Upper lobe of left lung (tissue), 6 donors: Measurements from ENCODE around the gene GABPB1. TPM values are rescaled to one million over a fixed set of nuclear protein-coding genes. Genes with fewer than 3 reads are reported as not detected.

ENCODE experiments used
- ATAC-seq, 2 donors: fragments of 200-7000 bp; cut with Tn5 transposase; one replicate each; pipeline ENCODE4 v1.9.1; 2022; ENCODE audit warnings: mild to moderate bottlenecking in 2 of 2, moderate library complexity in 2 of 2; ENCODE audit not compliant: low FRiP score in 2 of 2
- DNase-seq, 2 donors: peaks; one replicate each; pipeline ENCODE4 v3.0.0-alpha.2; 2019 to 2020
- H3K27ac ChIP-seq, 4 donors: fragments of 200-600 bp; sonication (generic); one replicate each; pipeline ENCODE4 v1.5.1; 2016 to 2019
- H3K27me3 ChIP-seq, 4 donors: fragments of 200-600 bp; sonication (generic); one replicate each; pipeline ENCODE4 v1.5.1; 2017 to 2019
- H3K36me3 ChIP-seq, 4 donors: fragments of 200-600 bp; sonication (generic); one replicate each; pipeline ENCODE4 v1.5.1; 2016 to 2019
- H3K4me1 ChIP-seq, 4 donors: fragments of 200-600 bp; sonication (generic); one replicate each; pipeline ENCODE4 v1.5.1; 2018 to 2019
- H3K4me3 ChIP-seq, 4 donors: fragments of 200-600 bp; sonication (generic); one replicate each; pipeline ENCODE4 v1.5.1; 2017 to 2019; ENCODE audit warnings: mild to moderate bottlenecking in 2 of 4, moderate library complexity in 1 of 4
- H3K9me3 ChIP-seq, 4 donors: fragments of 200-600 bp; sonication (generic); one replicate each; pipeline ENCODE4 v1.5.1; 2018 to 2019
- EP300 ChIP-seq, 4 donors: sonication (generic); formaldehyde crosslinking; IDR thresholded peaks; one replicate each; pipeline ENCODE4 v1.5.1; 2017; ENCODE audit warnings: antibody characterized with exemption in 4 of 4, control low read depth in 2 of 4
- POLR2A ChIP-seq, 4 donors: fragments of 450-650 bp; IDR thresholded peaks; one replicate each; pipeline ENCODE4 v1.5.1; 2016 to 2017; ENCODE audit warnings: antibody characterized with exemption in 4 of 4, mild to moderate bottlenecking in 2 of 4
- POLR2AphosphoS5 ChIP-seq, 2 donors: sonication (generic); formaldehyde crosslinking; IDR thresholded peaks; one replicate each; pipeline ENCODE4 v1.5.1; 2017; ENCODE audit warnings: antibody characterized with exemption in 2 of 2
- WGBS, 2 donors: methylation state at CpG; one replicate each; pipeline ENCODE4 v1.1.5; 2017 to 2018; 5-methylcytosine and 5-hydroxymethylcytosine counted together
- total RNA-seq, 6 donors: library from RNA; depleted of rRNA in 4 of 6; stranded (reverse); fragments of >200 nt in 4 of 6; gene quantifications; one replicate each; pipeline versions ENCODE4 v1.1.0 to v1.2.1, GENCODE V29; 2016 to 2021
- TF ChIP-seq, protein P1 (sequence below), 6 experiments: fragments of 450-650 bp in 4 of 6; fragments of 200-600 bp in 2 of 6; sonication (generic) in 2 of 6; IDR thresholded peaks; one replicate each; pipeline ENCODE4 v1.5.1; 2016 to 2019; ENCODE audit warnings: antibody characterized with exemption in 6 of 6
- donor health status: DM: no; HTN: no; CAD: no; lungs with moderate emphysema.
- donor health status: DM: no; HTN: yes; CAD: no; lungs with severe emphysema.

GABPB1 gene
- total RNA-seq, 6 donors from 2014 or later, result 7.3 to 22.5 (median 14.4) TPM

DNA sequence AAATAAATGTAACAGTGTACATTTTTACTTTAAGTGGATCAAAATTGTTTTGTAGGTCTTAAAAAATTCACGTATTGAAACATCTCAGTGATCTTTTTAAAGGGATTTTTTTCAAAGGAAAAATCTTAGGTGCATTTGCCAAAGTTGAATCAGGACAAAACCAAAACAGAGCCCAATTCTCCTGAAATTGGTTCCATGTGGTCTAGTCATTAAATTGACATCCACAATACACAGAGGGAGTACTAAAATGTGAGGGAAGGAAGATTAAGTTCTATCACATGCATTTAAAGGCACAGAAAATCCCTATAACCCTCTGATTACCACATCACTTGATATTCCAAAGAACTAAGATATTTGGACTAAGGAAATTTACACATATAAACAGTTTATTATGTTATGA is 50.2 kb downstream of the GABPB1 start:
- Histone ChIP-seq H3K36me3 (peaks cover 4 to 48% (median 18%) of the 10 kb centered on the region in 4 donors), H3K27ac (no peak overlapping the region), H3K9me3 (peaks cover 0 to 4% (median 0%) of the 10 kb centered on the region in 4 donors), H3K27me3 (no peaks in the 10 kb centered on the region), H3K4me1 (no peaks in the 10 kb centered on the region), H3K4me3 (no peak overlapping the region)
- TF ChIP-seq EP300 (IDR thresholded peaks at IDR 0.05), result no peak
- 84 to 95% methylated on average over 1 of the region's 1 CpG for WGBS, 2 donors
- ATAC-seq (no peak), DNase-seq (no peak)

DNA sequence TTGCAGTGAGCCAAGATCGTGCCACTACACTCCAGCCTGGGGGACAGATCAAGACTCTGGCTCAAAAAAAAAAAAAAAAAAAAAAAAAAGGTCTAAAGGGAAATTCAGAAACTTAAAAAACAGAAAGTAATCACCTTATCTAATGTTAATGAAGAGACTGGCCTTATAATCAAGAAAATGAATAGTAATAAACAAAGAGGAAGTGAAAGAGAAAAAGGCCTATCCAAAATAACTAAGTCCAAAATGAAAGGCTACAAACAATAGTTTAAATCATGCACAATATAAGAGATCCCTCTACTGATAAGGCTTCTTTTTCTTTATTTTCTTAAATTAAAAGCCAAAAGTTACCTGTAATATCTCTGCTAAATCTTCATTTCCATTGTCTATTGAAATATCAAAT is 52.4 kb downstream of the GABPB1 start:
- peaks cover 4 to 63% (median 23%) of the 10 kb centered on the region in 4 donors for H3K36me3 ChIP-seq
- no peak overlapping the region for H3K4me3 ChIP-seq
- DNase-seq, result no peak
- no peaks in the 10 kb centered on the region for H3K9me3 ChIP-seq
- TF ChIP-seq, protein P1, sequence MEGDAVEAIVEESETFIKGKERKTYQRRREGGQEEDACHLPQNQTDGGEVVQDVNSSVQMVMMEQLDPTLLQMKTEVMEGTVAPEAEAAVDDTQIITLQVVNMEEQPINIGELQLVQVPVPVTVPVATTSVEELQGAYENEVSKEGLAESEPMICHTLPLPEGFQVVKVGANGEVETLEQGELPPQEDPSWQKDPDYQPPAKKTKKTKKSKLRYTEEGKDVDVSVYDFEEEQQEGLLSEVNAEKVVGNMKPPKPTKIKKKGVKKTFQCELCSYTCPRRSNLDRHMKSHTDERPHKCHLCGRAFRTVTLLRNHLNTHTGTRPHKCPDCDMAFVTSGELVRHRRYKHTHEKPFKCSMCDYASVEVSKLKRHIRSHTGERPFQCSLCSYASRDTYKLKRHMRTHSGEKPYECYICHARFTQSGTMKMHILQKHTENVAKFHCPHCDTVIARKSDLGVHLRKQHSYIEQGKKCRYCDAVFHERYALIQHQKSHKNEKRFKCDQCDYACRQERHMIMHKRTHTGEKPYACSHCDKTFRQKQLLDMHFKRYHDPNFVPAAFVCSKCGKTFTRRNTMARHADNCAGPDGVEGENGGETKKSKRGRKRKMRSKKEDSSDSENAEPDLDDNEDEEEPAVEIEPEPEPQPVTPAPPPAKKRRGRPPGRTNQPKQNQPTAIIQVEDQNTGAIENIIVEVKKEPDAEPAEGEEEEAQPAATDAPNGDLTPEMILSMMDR (IDR thresholded peaks at IDR 0.05), result no peak
- no peak for TF ChIP-seq POLR2A (IDR thresholded peaks at IDR 0.05)
- TF ChIP-seq POLR2AphosphoS5 (IDR thresholded peaks at IDR 0.05), result no peak
- no peak for TF ChIP-seq EP300 (IDR thresholded peaks at IDR 0.05)
- no peak overlapping the region for H3K27ac ChIP-seq
- H3K27me3 ChIP-seq, result no peaks in the 10 kb centered on the region
- ATAC-seq, result no peak
- H3K4me1 ChIP-seq, result no peaks in the 10 kb centered on the region
- 94 to 100% methylated on average over 1 of the region's 1 CpG for WGBS, 2 donors

DNA sequence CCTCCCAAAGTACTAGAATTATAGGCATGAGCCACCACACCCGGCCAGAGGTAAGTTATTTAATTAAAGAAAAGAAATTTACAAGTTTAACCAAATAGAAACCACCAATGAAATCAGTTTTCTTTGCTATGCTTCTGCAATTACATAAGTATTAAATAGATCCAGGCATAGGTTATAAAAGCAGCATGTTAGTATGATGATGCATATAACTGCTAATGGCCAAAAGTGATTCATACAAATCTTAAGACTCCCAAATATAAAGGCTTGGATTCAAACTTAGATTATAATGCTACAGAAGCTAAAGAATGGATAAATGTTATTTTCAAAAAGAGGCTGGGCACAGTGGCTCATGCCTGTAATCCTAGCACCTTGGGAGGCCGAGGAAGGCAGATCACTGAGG is 56.7 kb downstream of the GABPB1 start:
- no peaks in the 10 kb centered on the region for H3K27me3 ChIP-seq
- no peak overlapping the region for H3K4me3 ChIP-seq
- no peaks in the 10 kb centered on the region for H3K4me1 ChIP-seq
- WGBS, 2 donors, result 94 to 98% methylated on average over 2 of the region's 2 CpGs
- no peak overlapping the region for H3K27ac ChIP-seq
- ATAC-seq (no peak), DNase-seq (no peak)
- TF ChIP-seq, protein P1 (IDR thresholded peaks at IDR 0.05), result no peak
- TF ChIP-seq POLR2AphosphoS5 (IDR thresholded peaks at IDR 0.05) (no peak), EP300 (IDR thresholded peaks at IDR 0.05) (no peak), POLR2A (IDR thresholded peaks at IDR 0.05) (no peak)
- H3K36me3 ChIP-seq, result peaks cover 4 to 62% (median 23%) of the 10 kb centered on the region in 4 donors
- no peaks in the 10 kb centered on the region for H3K9me3 ChIP-seq

DNA sequence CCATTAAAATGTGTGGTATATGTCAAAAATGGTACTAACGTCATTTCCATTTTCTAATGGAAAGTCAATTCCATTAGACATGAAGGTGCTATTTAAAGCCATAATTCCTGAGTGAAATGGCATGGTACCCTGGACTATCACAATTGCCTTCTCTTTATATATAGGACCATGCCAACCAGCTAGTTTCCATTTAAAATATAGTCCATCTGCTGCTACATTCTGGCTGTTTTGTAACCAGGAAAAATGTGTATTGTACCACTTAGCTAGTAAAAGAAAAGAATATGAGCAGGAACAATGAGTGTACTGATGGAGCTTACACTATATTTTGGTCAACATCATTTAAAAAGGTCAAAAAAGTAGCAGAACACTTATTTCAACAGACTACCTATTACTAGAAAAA is 59.0 kb downstream of the GABPB1 start:
- Histone ChIP-seq H3K4me1 (no peaks in the 10 kb centered on the region), H3K36me3 (peaks cover 3 to 46% (median 18%) of the 10 kb centered on the region in 4 donors)
- ATAC-seq, result no peak

DNA sequence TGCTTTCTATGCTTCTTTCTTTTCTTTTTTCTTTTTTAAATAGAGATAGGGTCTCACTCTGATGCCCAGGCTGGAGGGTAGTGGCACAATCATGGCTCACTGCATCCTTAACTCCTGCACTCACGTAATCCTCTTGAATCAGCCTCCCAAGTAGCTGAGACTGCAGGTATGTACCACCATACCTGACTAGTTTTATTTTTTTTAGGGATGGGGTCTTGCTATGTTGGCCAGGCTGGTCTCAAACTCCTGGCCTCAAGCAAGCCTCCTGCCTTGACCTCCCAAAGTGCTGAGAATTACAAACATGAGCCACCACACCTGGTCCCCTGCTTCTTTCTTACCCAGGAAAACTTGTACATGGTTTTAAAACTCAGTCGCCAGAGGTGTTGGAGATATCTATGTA is 65.2 kb downstream of the GABPB1 start:
- 97 to 98% methylated on average over 2 of the region's 2 CpGs for WGBS, 2 donors

More for the DNA sequence above, 59.0 kb downstream of the GABPB1 start:
- H3K4me3 ChIP-seq, result no peak overlapping the region
- H3K9me3 ChIP-seq, result no peaks in the 10 kb centered on the region
- H3K27ac ChIP-seq, result no peak overlapping the region
- no peak for DNase-seq
- TF ChIP-seq, protein P1 (IDR thresholded peaks at IDR 0.05), result no peak
- TF ChIP-seq EP300 (IDR thresholded peaks at IDR 0.05), result no peak
- TF ChIP-seq POLR2AphosphoS5 (IDR thresholded peaks at IDR 0.05), result no peak
- TF ChIP-seq POLR2A (IDR thresholded peaks at IDR 0.05), result no peak
- no peaks in the 10 kb centered on the region for H3K27me3 ChIP-seq
- 86 to 100% methylated on average over 1 of the region's 1 CpG for WGBS, 2 donors

More for the DNA sequence above, 65.2 kb downstream of the GABPB1 start:
- H3K27ac ChIP-seq, result no peak overlapping the region
- H3K4me3 ChIP-seq, result no peak overlapping the region
- no peaks in the 10 kb centered on the region for H3K9me3 ChIP-seq
- peaks cover 0 to 35% (median 13%) of the 10 kb centered on the region in 4 donors for H3K36me3 ChIP-seq
- no peak for DNase-seq
- H3K4me1 ChIP-seq, result no peaks in the 10 kb centered on the region
- no peak for ATAC-seq
- no peak for TF ChIP-seq POLR2AphosphoS5 (IDR thresholded peaks at IDR 0.05)
- TF ChIP-seq EP300 (IDR thresholded peaks at IDR 0.05), result no peak
- TF ChIP-seq, protein P1 (IDR thresholded peaks at IDR 0.05), result no peak
- TF ChIP-seq POLR2A (IDR thresholded peaks at IDR 0.05), result no peak
- H3K27me3 ChIP-seq, result no peaks in the 10 kb centered on the region
